DMS 273 treated with DMSO at 0.1 percent for 48 hours (cell line): ENCODE measurements around the gene ACSL5.

Experiments used
- DNase-seq: peaks from one replicate; lab custom pipeline; 2025; lab: John Stamatoyannopoulos, UW

Gene ACSL5

DNA sequence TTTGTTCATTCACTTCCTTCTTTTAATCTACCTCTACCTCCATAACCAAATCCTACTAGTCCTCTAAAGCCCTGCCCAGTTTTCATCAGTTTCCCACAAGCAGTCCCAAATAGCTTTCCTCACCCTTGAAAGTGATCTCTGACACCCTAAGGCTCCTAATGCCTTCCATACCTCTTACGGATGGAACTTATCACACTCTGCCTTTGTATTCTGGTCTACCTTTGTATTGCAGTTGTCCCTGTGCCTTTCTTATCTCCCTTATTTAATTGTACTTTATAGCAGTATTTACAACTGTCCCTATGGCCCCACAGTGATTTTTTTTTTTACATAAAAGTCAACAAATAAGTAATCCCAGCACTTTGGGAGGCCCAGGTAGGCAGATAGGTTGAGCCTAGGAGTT is 33.8 kb downstream of the ACSL5 start:
- DNase-seq, result no peak

DNA sequence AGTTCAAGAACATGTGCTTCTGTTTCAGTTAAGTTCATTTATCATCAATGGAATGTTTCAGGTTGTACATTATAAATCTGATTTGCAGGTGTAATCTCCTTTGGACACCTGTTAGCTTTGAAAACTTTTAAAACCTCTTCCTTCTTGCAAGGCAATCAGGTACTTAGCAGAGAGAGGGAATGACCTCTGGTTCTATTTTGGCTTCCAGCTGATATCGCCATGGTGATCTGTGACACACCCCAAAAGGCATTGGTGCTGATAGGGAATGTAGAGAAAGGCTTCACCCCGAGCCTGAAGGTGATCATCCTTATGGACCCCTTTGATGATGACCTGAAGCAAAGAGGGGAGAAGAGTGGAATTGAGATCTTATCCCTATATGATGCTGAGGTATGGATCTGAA is 35.4 kb downstream of the ACSL5 start:
- no peak for DNase-seq

DNA sequence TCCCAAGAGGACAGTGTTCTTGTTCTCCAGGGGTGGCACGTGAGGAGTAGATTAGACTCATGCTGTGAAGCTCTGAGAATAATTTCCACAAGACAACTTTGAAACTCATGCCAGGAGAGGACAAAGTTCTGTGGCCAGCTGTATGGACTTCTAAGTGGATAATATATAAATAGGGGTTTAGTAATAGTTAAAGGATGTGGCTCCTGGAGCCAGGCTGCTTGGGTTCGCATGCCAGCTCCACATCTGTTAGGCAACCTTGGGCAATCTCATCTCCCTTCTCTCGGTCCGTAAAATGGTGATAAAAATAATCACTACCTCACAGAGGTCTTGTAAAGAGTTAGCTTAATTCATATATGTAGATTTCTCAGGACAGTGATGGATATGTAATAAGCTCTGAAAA is 35.8 kb downstream of the ACSL5 start:
- DNase-seq, result no peak

- DNase-seq, result no peak
These were observed 38.8 kb downstream of the ACSL5 start for GRCh38 chr10:112412696-112413095.

DNA sequence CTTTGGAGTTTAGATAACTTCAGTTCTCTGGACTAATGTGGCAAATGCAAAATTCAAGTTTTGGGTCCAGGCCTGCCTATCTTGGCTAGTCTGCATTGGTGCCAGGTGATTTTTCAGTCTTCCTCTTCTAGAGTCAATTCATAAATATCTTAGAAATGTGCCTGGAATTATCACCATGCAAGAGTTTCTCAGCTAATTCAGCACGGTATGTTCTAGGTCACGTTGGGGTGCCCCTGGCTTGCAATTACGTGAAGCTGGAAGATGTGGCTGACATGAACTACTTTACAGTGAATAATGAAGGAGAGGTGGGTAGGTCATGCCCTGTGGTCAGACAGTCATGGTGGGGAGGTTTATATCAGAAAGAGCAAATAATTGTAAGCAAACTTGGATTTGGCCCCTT is 47.8 kb downstream of the ACSL5 start:
- DNase-seq, result no peak

- DNase-seq, result no peak
These were observed 50.7 kb downstream of the ACSL5 start for GRCh38 chr10:112424651-112425050.

GRCh38 chr10:112426111-112426510 is 52.2 kb downstream of the ACSL5 start:
- no peak for DNase-seq

- DNase-seq, result no peak
These were observed 55.2 kb downstream of the ACSL5 start for GRCh38 chr10:112429147-112429546.

- no peak for DNase-seq
These were observed 55.8 kb downstream of the ACSL5 start for GRCh38 chr10:112429654-112430230.

DNA sequence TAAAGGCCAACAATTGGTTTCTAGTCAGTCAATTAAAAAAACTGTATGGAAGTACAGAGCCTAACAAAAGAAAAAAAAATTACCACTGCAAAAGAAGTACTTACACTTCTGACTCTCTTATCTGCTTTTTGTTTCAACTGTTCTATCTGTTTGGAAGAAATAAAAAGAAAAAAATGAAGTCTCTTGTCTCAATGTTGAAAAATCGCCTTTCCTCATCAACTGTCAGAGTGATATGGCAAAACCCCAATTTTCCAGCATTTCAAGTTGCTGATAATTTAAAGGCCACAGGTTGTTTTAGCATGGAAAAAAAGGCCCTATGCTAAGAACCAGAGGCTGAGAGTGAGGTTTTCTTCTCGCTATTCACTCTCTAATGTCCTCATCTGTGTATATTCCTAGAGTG is 59.2 kb downstream of the ACSL5 start:
- DNase-seq, result no peak

DNA sequence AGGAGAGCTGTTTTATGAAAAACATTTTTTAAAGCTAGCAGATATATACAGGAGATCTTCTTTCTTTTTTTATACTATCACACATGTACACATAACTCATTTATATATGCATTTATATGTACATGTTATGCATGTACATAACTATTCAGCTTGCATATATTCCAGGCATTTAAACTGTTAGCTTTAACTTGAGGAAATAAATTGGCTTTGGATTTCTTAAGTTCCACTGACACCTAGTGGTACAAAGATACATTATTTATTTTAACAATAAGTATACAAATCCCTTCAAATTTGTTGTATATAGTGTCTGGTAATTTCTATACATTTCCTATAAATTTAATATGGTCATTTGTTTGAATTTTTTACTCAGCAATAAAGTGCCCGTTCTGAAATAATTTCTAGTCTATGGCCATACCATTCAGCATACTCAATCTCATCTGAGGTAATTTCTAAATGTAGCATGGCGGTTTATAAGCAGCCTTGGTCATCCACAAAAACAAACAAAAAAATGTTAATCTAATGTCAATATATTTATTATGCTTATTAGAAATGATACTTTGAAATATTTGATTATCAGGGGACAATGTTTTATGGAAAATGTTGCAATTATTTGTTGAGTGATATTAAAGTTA is 61.2 kb downstream of the ACSL5 start:
- DNase-seq, result no peak

- DNase-seq, result no peak
These were observed 64.4 kb downstream of the ACSL5 start for GRCh38 chr10:112438356-112438755.

DNA sequence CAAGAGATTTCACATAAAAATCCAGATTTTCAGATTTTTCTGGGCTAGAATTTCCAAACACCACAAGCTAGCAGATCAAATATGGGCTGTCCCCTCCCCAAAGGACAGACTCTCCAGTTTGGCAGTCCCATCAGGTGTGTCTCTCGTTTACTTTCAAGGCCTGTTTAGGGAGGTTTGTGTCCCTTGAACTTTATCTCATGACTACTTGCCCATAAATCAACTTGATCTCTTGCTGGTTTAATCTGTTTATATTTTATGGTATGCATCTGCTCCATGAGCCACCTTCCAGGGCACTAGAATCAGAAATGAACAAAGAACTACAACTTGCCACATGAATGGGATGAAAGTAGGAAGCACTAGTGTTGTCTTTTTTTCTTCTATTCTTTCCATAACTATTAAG is 67.6 kb downstream of the ACSL5 start:
- DNase-seq, result no peak

- no peak for DNase-seq
These were observed 68.1 kb downstream of the ACSL5 start for GRCh38 chr10:112442063-112442462.

DNA sequence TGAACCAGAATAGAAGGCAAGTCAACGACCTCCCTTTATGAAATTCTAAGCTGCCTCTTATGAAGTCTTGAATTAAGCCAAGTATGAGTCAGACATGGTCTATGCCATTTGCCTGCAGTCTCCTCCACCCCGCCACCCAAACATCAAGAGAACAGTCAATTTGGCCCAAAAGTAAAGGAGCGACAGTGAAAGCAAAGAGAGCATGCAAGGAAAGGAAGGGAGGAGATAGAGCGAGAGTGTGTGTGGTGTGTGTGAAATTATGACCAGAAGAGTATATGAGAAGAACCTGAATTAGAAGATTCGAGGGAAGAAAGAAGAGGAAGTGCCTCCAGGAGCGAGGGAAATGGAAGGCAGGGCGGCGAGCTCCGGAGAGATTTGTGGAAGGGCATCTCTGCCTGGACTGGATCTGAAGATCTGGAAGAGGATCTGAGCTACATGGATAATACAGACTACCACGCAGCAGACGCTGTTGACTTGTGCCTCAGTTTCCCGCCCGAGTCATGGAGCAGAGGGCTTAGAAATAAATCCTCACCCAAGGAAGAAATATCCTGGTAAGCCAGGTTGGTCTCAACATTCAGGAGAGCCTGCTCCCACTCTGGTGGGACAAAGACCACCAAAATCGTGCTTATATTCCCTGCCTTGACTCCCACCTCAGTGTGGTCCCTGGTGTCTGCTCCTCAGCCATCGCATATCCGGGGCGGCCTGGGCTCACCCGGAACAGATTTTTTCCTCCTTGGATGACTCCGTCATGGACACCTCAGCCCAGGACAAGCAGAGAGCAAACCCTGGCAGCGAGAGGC is 72.3 kb downstream of the ACSL5 start:
- DNase-seq, result no peak

GRCh38 chr10:112446855-112447619 is 73.1 kb downstream of the ACSL5 start, which contains the start of the genes VTI1A and ZDHHC6:
TSS of gene VTI1A (plus strand) at chr10:112447215. CDS start at chr10:112447374, 159 bp downstream.
TSS of gene ZDHHC6 (minus strand) at chr10:112446914. CDS start at chr10:112445436, 1,478 bp downstream.
- peak; percentile 49 for DNase-seq

DNA sequence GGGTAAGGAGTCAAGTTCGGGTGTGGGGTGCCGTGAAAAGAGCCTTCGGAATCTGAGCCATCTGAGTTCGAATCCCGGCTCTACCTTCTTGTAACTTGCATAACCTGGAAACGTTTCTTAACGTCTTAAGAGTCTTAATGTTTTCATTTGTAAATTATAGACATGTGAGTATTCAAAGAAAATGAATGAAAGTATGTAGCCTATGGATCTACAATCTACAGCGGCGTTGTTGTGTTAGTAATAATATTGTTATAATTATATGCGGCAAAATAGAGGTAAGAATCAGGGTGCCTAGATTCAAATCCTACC is 73.7 kb downstream of the ACSL5 start:
- DNase-seq, result no peak

DNA sequence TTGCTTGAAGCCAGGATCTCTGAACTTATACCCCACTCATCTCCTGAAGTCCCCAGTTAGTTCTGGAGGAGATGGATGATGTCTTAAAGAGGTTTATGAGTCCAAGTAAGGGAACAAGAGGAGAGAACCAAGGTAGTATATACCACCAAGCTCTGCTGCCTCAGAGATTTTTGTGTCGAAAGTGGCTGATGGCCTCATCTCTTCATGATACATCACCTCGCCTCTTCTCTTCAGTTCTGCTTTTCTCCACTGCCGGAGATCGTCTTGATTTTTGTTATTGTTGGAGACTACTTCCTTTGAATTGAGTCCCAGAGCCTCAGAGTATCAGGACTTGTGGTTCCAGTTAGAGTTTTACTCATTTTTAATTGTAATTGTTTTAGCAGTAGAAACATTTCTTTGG is 75.0 kb downstream of the ACSL5 start:
- no peak for DNase-seq

DNA sequence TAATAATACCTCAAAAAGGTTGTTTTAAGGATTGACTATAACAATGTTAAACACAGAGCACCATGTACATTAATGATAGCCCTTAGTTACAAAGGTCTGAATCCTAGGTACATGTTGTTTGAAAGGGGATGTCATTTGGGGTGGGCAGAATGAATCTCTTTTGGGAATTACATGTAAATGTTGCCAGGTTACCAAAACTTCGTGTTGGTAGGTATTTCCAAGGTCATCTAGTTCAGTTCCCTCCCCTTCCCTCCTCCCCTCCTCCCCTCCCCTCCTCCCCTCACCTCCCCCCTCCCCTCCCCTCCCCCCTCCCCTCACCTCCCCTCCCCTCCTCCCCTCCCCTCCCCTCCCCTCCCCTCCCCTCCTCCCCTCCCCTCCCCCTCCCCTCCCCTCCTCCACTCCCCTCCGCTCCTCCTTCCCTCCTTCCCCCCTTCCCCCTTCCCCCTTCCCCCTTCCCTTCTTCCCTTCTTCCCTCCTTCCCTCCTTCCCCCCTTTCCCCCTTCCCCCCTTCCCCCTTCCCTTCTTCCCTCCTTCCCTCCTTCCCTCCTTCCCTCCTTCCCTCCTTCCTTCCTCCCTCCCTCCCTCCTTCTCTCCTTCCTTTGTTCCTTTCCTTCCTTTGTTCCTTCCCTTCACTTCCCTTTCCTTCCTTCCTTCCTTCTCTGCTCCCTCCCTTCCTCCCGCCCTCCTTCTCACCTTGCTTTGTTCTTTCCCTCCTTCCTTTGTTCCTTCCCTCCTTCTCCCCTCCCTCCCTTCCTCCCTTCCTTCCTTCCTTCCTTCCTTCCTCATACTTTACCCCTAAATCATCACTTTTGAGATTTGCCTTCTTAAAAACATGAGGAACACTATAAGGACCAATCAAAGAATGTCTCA is 81.2 kb downstream of the ACSL5 start:
- no peak for DNase-seq

GRCh38 chr10:112456533-112456932 is 82.6 kb downstream of the ACSL5 start:
- no peak for DNase-seq

DNA sequence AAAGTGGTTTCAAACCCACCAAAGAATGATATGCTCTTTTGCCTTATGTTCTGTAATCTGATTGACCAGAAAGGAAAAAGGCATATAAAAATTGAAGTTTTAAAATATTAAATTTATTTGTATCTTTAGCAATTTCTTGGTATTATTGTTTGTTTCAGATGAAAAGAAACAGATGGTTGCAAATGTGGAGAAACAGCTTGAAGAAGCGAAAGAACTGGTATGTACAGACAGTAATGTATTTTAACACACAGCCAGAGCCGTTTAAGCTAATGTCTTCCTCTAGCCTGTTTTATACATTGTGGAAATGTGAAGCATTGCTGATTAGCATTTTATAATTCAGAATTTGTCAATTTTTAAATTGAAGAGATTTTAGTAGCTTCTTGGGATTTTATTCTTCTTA is 86.5 kb downstream of the ACSL5 start:
- no peak for DNase-seq
